Stimulated activated naive CD4-positive, alpha-beta T cell treated with Interleukin-2 at 50 U/mL for 16 hours (primary cell): ENCODE measurements around the gene CROCC.

Source experiments
- DNase-seq: peaks from one replicate; lab custom pipeline; 2025; lab: John Stamatoyannopoulos, UW

The CROCC gene

GRCh38 chr1:16967962-16968361 is 46.2 kb downstream of the CROCC start:
- no peak for DNase-seq

GRCh38 chr1:16968372-16968771 is 46.6 kb downstream of the CROCC start:
- no peak for DNase-seq

GRCh38 chr1:16969057-16969611 is 47.4 kb downstream of the CROCC start:
- no peak for DNase-seq

- DNase-seq: no peak
Measured at GRCh38 chr1:16969651-16970050, 47.9 kb downstream of the CROCC start.

GRCh38 chr1:16970132-16970910 is 48.6 kb downstream of the CROCC start:
- DNase-seq: no peak

- DNase-seq: no peak
Measured at GRCh38 chr1:16971341-16972188, 49.8 kb downstream of the CROCC start.

- no peak for DNase-seq
Measured at GRCh38 chr1:16972189-16972895, 50.6 kb downstream of the CROCC start.

GRCh38 chr1:16973215-16973614 is 51.5 kb downstream of the CROCC start:
- DNase-seq: no peak

- DNase-seq: no peak
Measured at GRCh38 chr1:16975211-16975610, 53.5 kb downstream of the CROCC start.

GRCh38 chr1:16975838-16976237 is 54.1 kb downstream of the CROCC start:
- no peak for DNase-seq

- DNase-seq: no peak
Measured at GRCh38 chr1:16976966-16977365, 55.2 kb downstream of the CROCC start.

- DNase-seq: no peak
Measured at GRCh38 chr1:16977377-16977776, 55.6 kb downstream of the CROCC start.

- no peak for DNase-seq
Measured at GRCh38 chr1:16978139-16978538, 56.4 kb downstream of the CROCC start.

GRCh38 chr1:16978567-16979474 is 57.1 kb downstream of the CROCC start:
- DNase-seq: no peak

GRCh38 chr1:16979475-16980327 is 58.0 kb downstream of the CROCC start:
- DNase-seq: no peak

- no peak for DNase-seq
Measured at GRCh38 chr1:16980473-16981268, 58.9 kb downstream of the CROCC start, which contains the start of gene MFAP2. MFAP2 (minus strand) TSS chr1:16980620; CDS start chr1:16978273, 2,347 bp downstream.

GRCh38 chr1:16981269-16981849 is 59.6 kb downstream of the CROCC start:
- DNase-seq: no peak

GRCh38 chr1:16982902-16983301 is 61.2 kb downstream of the CROCC start:
- no peak for DNase-seq

GRCh38 chr1:16983649-16984048 is 61.9 kb downstream of the CROCC start:
- DNase-seq: no peak
